Breast epithelium (tissue), 3 donors: Measurements from ENCODE around the gene TMOD4.

Source experiments
- CTCF ChIP-seq, 3 donors: fragments of 450-650 bp; IDR thresholded peaks; one replicate each; pipeline ENCODE4 v1.5.1; 2016 to 2017; ENCODE audit warnings: antibody characterized with exemption in 3 of 3, mild to moderate bottlenecking in 3 of 3, moderate library complexity in 3 of 3
- POLR2AphosphoS5 ChIP-seq, 3 donors: sonication (generic); formaldehyde crosslinking; IDR thresholded peaks; one replicate each; pipeline ENCODE4 v1.6.1; 2017; ENCODE audit warnings: antibody characterized with exemption in 3 of 3

GRCh38 chr1:151158751-151159251, 17.0 kb downstream of the TMOD4 start:
- no peak for TF ChIP-seq CTCF (IDR thresholded peaks at IDR 0.05)
- no peak for TF ChIP-seq POLR2AphosphoS5 (IDR thresholded peaks at IDR 0.05)
